Spleen (tissue), 7 donors: Measurements from ENCODE around the gene MMP13.

Experiments
- CTCF ChIP-seq, 11 experiments: fragments of 200-600 bp in 7 of 11; fragments of 450-650 bp in 4 of 11; sonication (generic) in 4 of 11; IDR thresholded peaks in 8 of 11; conservative IDR thresholded peaks in 3 of 11; 1 replicate in 7 of 11; 2 replicates in 4 of 11; pipeline versions ENCODE4 v1.4.0 to v1.8.0; 2016 to 2021; ENCODE audit warnings: antibody characterized with exemption in 11 of 11, inconsistent platforms in 4 of 11, mild to moderate bottlenecking in 1 of 11
- POLR2A ChIP-seq, 3 donors: fragments of 450-650 bp; IDR thresholded peaks; one replicate each; pipeline ENCODE4 v1.5.1; 2017; ENCODE audit warnings: antibody characterized with exemption in 3 of 3, mild to moderate bottlenecking in 1 of 3
- donor health status: DM: no; HTN: no; CAD: no; lungs with moderate emphysema.
- donor health status: DM: no; HTN: no; CAD: no.
- donor health status: DM: no; HTN: no; CAD: no.

- TF ChIP-seq CTCF (IDR thresholded peaks at IDR 0.05 in 8 of 11, conservative IDR thresholded peaks at IDR 0.05 in 3 of 11) (no peak), POLR2A (IDR thresholded peaks at IDR 0.05) (no peak)
Observed at GRCh38 chr11:102994105-102994504, 38.6 kb upstream of the MMP13 start.
